HEK293T (cell line): ENCODE results near the gene DMWD.

Source experiments
- CTCF ChIA-PET: fragments of 350-600 bp; formaldehyde crosslinking; extraction: SDS; loops from one replicate; lab custom pipeline; 2021; ENCODE audit warnings: antibody characterized with exemption, inconsistent platforms; lab: Yijun Ruan, JAX
- POLR2A ChIA-PET: fragments of 350-600 bp; formaldehyde crosslinking; extraction: SDS; loops from one replicate; lab custom pipeline; 2020; ENCODE audit warnings: antibody characterized with exemption, inconsistent platforms; lab: Yijun Ruan, JAX
- DNase-seq: peaks from one replicate; pipeline ENCODE4 v3.0.0; 2012; ENCODE audit warnings: mixed read lengths; ENCODE audit errors: extremely low spot score
- ARNT ChIP-seq: fragments of 450-650 bp; IDR thresholded peaks from 2 replicates; pipeline ENCODE4 v1.6.1; 2017; ENCODE audit warnings: mild to moderate bottlenecking
- BHLHE40 ChIP-seq: fragments of 450-650 bp; IDR thresholded peaks from 2 replicates; pipeline ENCODE4 v1.6.1; 2016; ENCODE audit warnings: mild to moderate bottlenecking, moderate library complexity, borderline replicate concordance
- CTBP1 ChIP-seq: fragments of 450-650 bp; IDR thresholded peaks from 2 replicates; pipeline ENCODE4 v1.6.1; 2016; ENCODE audit warnings: borderline replicate concordance
- ELF4 ChIP-seq: fragments of 450-650 bp; IDR thresholded peaks from 2 replicates; pipeline ENCODE4 v1.6.1; 2017; ENCODE audit warnings: antibody characterized with exemption
- FOXA1 ChIP-seq: fragments of 450-650 bp; IDR thresholded peaks from 2 replicates; pipeline ENCODE4 v1.6.1; 2016; ENCODE audit warnings: mild to moderate bottlenecking
- FOXK2 ChIP-seq: fragments of 450-650 bp; IDR thresholded peaks from 2 replicates; pipeline ENCODE4 v1.6.1; 2016; ENCODE audit warnings: mild to moderate bottlenecking
- FOXM1 ChIP-seq: fragments of 450-650 bp; IDR thresholded peaks from 2 replicates; pipeline ENCODE4 v1.6.1; 2017; ENCODE audit warnings: mild to moderate bottlenecking, borderline replicate concordance
- HDGF ChIP-seq: fragments of 450-650 bp; IDR thresholded peaks from 2 replicates; pipeline ENCODE4 v1.6.1; 2017; ENCODE audit warnings: antibody characterized with exemption, borderline replicate concordance
- L3MBTL2 ChIP-seq: fragments of 450-650 bp; conservative IDR thresholded peaks from 2 replicates; pipeline ENCODE4 v1.6.1; 2016; ENCODE audit warnings: mild to moderate bottlenecking
- LEF1 ChIP-seq: fragments of 450-650 bp; IDR thresholded peaks from 2 replicates; pipeline ENCODE4 v1.6.1; 2017; ENCODE audit warnings: mild to moderate bottlenecking, borderline replicate concordance
- NFRKB ChIP-seq: fragments of 450-650 bp; IDR thresholded peaks from 2 replicates; pipeline ENCODE4 v1.6.1; 2016; ENCODE audit warnings: mild to moderate bottlenecking, moderate library complexity
- PKNOX1 ChIP-seq: fragments of 450-650 bp; IDR thresholded peaks from 2 replicates; pipeline ENCODE4 v1.6.1; 2016
- SP1 ChIP-seq: fragments of 450-650 bp; IDR thresholded peaks from 2 replicates; pipeline ENCODE4 v1.6.1; 2017
- SUZ12 ChIP-seq: fragments of 450-650 bp; IDR thresholded peaks from 2 replicates; pipeline ENCODE4 v1.6.1; 2016; ENCODE audit warnings: mild to moderate bottlenecking
- TARDBP ChIP-seq: fragments of 450-650 bp; IDR thresholded peaks from 2 replicates; pipeline ENCODE4 v1.6.1; 2016
- ZNF384 ChIP-seq: fragments of 450-650 bp; IDR thresholded peaks from 2 replicates; pipeline ENCODE4 v1.6.1; 2016

DMWD gene

GRCh38 chr19:45785097-45785496 is 7.5 kb downstream of the DMWD start:
- ChIA-PET POLR2A (interaction anchor here (1.0 kb wide), 1 partner anchor 14 kb away, joined by 4 read pairs; no protein-coding TSS in a partner anchor), CTCF (no interaction called here)
- no peak for TF ChIP-seq CTBP1
- no peak for TF ChIP-seq FOXA1
- TF ChIP-seq BHLHE40, result no peak
- no peak for TF ChIP-seq ELF4
- no peak for TF ChIP-seq LEF1
- TF ChIP-seq FOXM1, result no peak
- TF ChIP-seq ARNT, result no peak
- no peak for TF ChIP-seq L3MBTL2
- no peak for TF ChIP-seq HDGF
- TF ChIP-seq FOXK2, result no peak
- TF ChIP-seq PKNOX1, result no peak
- no peak for DNase-seq

- TF ChIP-seq SP1 (no peak), CTBP1 (no peak), TARDBP (no peak), FOXK2 (no peak), ARNT (no peak), PKNOX1 (no peak), SUZ12 (no peak), FOXA1 (no peak), LEF1 (no peak), ELF4 (no peak), ZNF384 (no peak), HDGF (no peak), L3MBTL2 (no peak), BHLHE40 (no peak), NFRKB (no peak)
- CTCF ChIA-PET, result interaction anchor here (0.6 to 1.2 kb wide), 2 partner anchors 15 to 106 kb away, joined by 4 read pairs; no protein-coding TSS in a partner anchor
- POLR2A ChIA-PET, result no interaction called here
Measured at GRCh38 chr19:45784096-45784495, 8.5 kb downstream of the DMWD start.

GRCh38 chr19:45782820-45783785 is 9.5 kb downstream of the DMWD start:
- TF ChIP-seq ZNF384 (peak; percentile 67), ELF4 (no peak), BHLHE40 (no peak), FOXM1 (no peak)
- ChIA-PET CTCF (interaction anchor here (0.6 to 0.9 kb wide), 2 partner anchors 12 to 16 kb away, joined by 3 to 4 read pairs; no protein-coding TSS in a partner anchor), POLR2A (interaction anchor here (0.7 to 2.4 kb wide), 4 partner anchors 11 to 91 kb away, joined by 3 to 9 read pairs (median 4); partner anchors contain the start of genes SIX5 and SNRPD2)
- no peak for DNase-seq

More at GRCh38 chr19:45784096-45784495, 8.5 kb downstream of the DMWD start:
- DNase-seq, result no peak

- no peak for TF ChIP-seq FOXA1
- TF ChIP-seq PKNOX1, result no peak
- no peak for TF ChIP-seq TARDBP
- TF ChIP-seq FOXK2, result no peak
- TF ChIP-seq FOXM1, result no peak
- TF ChIP-seq ZNF384, result no peak
- TF ChIP-seq CTBP1, result no peak
- no peak for TF ChIP-seq L3MBTL2
- TF ChIP-seq LEF1, result no peak
- TF ChIP-seq NFRKB, result no peak
- no peak for TF ChIP-seq ARNT
- TF ChIP-seq HDGF, result no peak
- TF ChIP-seq SUZ12, result no peak
- no peak for TF ChIP-seq ELF4
- no peak for TF ChIP-seq SP1
- TF ChIP-seq BHLHE40, result no peak
- no peak for DNase-seq
- ChIA-PET POLR2A (interaction anchor here (0.7 to 2.4 kb wide), 4 partner anchors 10 to 90 kb away, joined by 3 to 9 read pairs (median 4); partner anchors contain the start of genes SIX5 and SNRPD2), CTCF (interaction anchor here (0.9 kb wide), 1 partner anchor 17 kb away, joined by 4 read pairs; no protein-coding TSS in a partner anchor)
Measured at GRCh38 chr19:45782162-45782691, 10.4 kb downstream of the DMWD start, which contains the start of gene DMPK. Gene DMPK, minus strand, starts transcription at chr19:45782490. Its CDS starts 138 bp downstream, at chr19:45782352.

GRCh38 chr19:45781214-45782161 is 11.2 kb downstream of the DMWD start:
- no peak for DNase-seq
- POLR2A ChIA-PET, result interaction anchor here (1.5 to 2.4 kb wide), 2 partner anchors 9 to 14 kb away, joined by 5 to 9 read pairs; no protein-coding TSS in a partner anchor
- CTCF ChIA-PET, result no interaction called here
- TF ChIP-seq FOXM1, result no peak
- TF ChIP-seq ARNT, result no peak
- no peak for TF ChIP-seq TARDBP
- no peak for TF ChIP-seq NFRKB
- TF ChIP-seq L3MBTL2, result no peak
- TF ChIP-seq BHLHE40, result no peak
- TF ChIP-seq ZNF384, result no peak
- no peak for TF ChIP-seq FOXA1
- no peak for TF ChIP-seq SP1
- TF ChIP-seq PKNOX1, result no peak
- TF ChIP-seq LEF1, result no peak
- no peak for TF ChIP-seq FOXK2
- TF ChIP-seq SUZ12, result no peak
- no peak for TF ChIP-seq ELF4
- TF ChIP-seq HDGF, result no peak
- no peak for TF ChIP-seq CTBP1
